T-helper 1 cell treated with Interleukin-12 subunit alpha and Interleukin-12 subunit beta and Interleukin-4 antibody, amounts not matched to agents 30 ng/mL and 1 ng/mL, for 36 hours (primary cell): ENCODE data around the gene RAD51B. TPM values are rescaled to one million over a fixed set of nuclear protein-coding genes. Genes with fewer than 3 reads are reported as not detected.

Experiments used
- intact Hi-C: fragments of 100-400 bp; cut with micrococcal nuclease; formaldehyde crosslinking; loops from one replicate; pipeline ENCODE4 v1.15.1; 2024
- total RNA-seq: library from RNA; stranded (reverse); gene quantifications from 2 replicates; pipeline ENCODE4 v1.2.3, GENCODE V29; 2022

RAD51B gene
- total RNA-seq, 1 donor from 2014 or later = 24.4 TPM

GRCh38 chr14:68684466-68685418, 865.2 kb downstream of the RAD51B start:
- intact Hi-C loops = loop anchor here (1.0 to 5.0 kb wide), 9 partner anchors 20 to 867 kb away; partner anchors contain the start of genes RAD51B, ZFP36L1 and ZFYVE26

GRCh38 chr14:68685419-68686204, 866.0 kb downstream of the RAD51B start:
- intact Hi-C loops = loop anchor here (1.0 to 5.0 kb wide), 9 partner anchors 21 to 868 kb away; partner anchors contain the start of genes RAD51B, ZFP36L1 and ZFYVE26

- intact Hi-C loops = loop anchor here (5.0 kb wide), 1 partner anchor 869 kb away; the partner anchor contains the start of genes RAD51B and ZFYVE26
Observed at GRCh38 chr14:68686205-68686465, 866.6 kb downstream of the RAD51B start.

- intact Hi-C loops = loop anchor here (5.0 kb wide), 1 partner anchor 869 kb away; the partner anchor contains the start of genes RAD51B and ZFYVE26
Observed at GRCh38 chr14:68686724-68687123, 867.1 kb downstream of the RAD51B start.

- intact Hi-C loops = loop anchor here (5.0 kb wide), 1 partner anchor 870 kb away; the partner anchor contains the start of genes RAD51B and ZFYVE26
Observed at GRCh38 chr14:68687746-68688145, 868.2 kb downstream of the RAD51B start.

GRCh38 chr14:68688872-68689371, 869.3 kb downstream of the RAD51B start:
- intact Hi-C loops = loop anchor here (5.0 kb wide), 1 partner anchor 872 kb away; the partner anchor contains the start of genes RAD51B and ZFYVE26

- intact Hi-C loops = loop anchor here (5.0 kb wide), 1 partner anchor 872 kb away; the partner anchor contains the start of genes RAD51B and ZFYVE26
Observed at GRCh38 chr14:68689511-68689910, 869.9 kb downstream of the RAD51B start.

GRCh38 chr14:68690089-68690958, 870.7 kb downstream of the RAD51B start:
- intact Hi-C loops = no loop called here

GRCh38 chr14:68691031-68691791, 871.6 kb downstream of the RAD51B start:
- intact Hi-C loops = no loop called here

- intact Hi-C loops = no loop called here
Observed at GRCh38 chr14:68691792-68692118, 872.2 kb downstream of the RAD51B start.

- intact Hi-C loops = no loop called here
Observed at GRCh38 chr14:68692216-68692615, 872.6 kb downstream of the RAD51B start.

- intact Hi-C loops = no loop called here
Observed at GRCh38 chr14:68692916-68693771, 873.6 kb downstream of the RAD51B start.

GRCh38 chr14:68693926-68694325, 874.3 kb downstream of the RAD51B start:
- intact Hi-C loops = no loop called here

- intact Hi-C loops = loop anchor here (5.0 kb wide), 1 partner anchor 32 kb away; no protein-coding TSS in a partner anchor
Observed at GRCh38 chr14:68694516-68695235, 875.1 kb downstream of the RAD51B start.

- intact Hi-C loops = loop anchor here (5.0 kb wide), 1 partner anchor 33 kb away; no protein-coding TSS in a partner anchor
Observed at GRCh38 chr14:68695326-68695768, 875.8 kb downstream of the RAD51B start.

GRCh38 chr14:68695856-68696255, 876.3 kb downstream of the RAD51B start:
- intact Hi-C loops = loop anchor here (5.0 kb wide), 1 partner anchor 34 kb away; no protein-coding TSS in a partner anchor

GRCh38 chr14:68696266-68696665, 876.7 kb downstream of the RAD51B start:
- intact Hi-C loops = loop anchor here (5.0 kb wide), 1 partner anchor 34 kb away; no protein-coding TSS in a partner anchor
